H9 (cell line): Measurements from ENCODE around the gene SCN5A. TPM values are rescaled to one million over a fixed set of nuclear protein-coding genes. Genes with fewer than 3 reads are reported as not detected.
A peak's percentile ranks its signal among the peaks of the same experiment; 100 is the strongest.

ENCODE experiments used
- DNase-seq: peaks from one replicate; pipeline ENCODE4 v3.0.0-alpha.2; 2017
- H2AFZ ChIP-seq: one replicate; pipeline ENCODE4 v1.6.1; 2013; ENCODE audit warnings: mild to moderate bottlenecking, low read length, control low read depth, moderate library complexity
- H2AK5ac ChIP-seq: 2 replicates; pipeline ENCODE4 v1.6.1; 2013; ENCODE audit warnings: low read length, control low read depth, mixed read lengths; ENCODE audit not compliant: insufficient read length
- H2BK120ac ChIP-seq: one replicate; pipeline ENCODE4 v1.6.1; 2013; ENCODE audit warnings: low read depth, mild to moderate bottlenecking, low read length, control low read depth, inconsistent platforms; ENCODE audit not compliant: poor library complexity, severe bottlenecking
- H2BK12ac ChIP-seq: 2 replicates; pipeline ENCODE4 v1.6.1; 2013; ENCODE audit warnings: low read length, control low read depth, mixed read lengths, low read depth; ENCODE audit not compliant: insufficient read length
- H2BK15ac ChIP-seq: 2 replicates; pipeline ENCODE4 v1.6.1; 2013; ENCODE audit warnings: low read depth, low read length, control low read depth
- H2BK20ac ChIP-seq: one replicate; pipeline ENCODE4 v1.6.1; 2013; ENCODE audit warnings: low read depth, mild to moderate bottlenecking, low read length, control low read depth, inconsistent platforms; ENCODE audit not compliant: poor library complexity, severe bottlenecking
- H2BK5ac ChIP-seq: 2 replicates; pipeline ENCODE4 v1.6.1; 2013; ENCODE audit warnings: low read length, control low read depth, mixed read lengths; ENCODE audit not compliant: insufficient read length
- H3K14ac ChIP-seq: 2 replicates; pipeline ENCODE4 v1.6.1; 2013; ENCODE audit warnings: low read length, control low read depth; ENCODE audit not compliant: insufficient read depth
- H3K18ac ChIP-seq: 2 replicates; pipeline ENCODE4 v1.6.1; 2013; ENCODE audit warnings: low read depth, mild to moderate bottlenecking, mixed read lengths, low read length, control low read depth; ENCODE audit not compliant: insufficient read length
- H3K23ac ChIP-seq: 2 replicates; pipeline ENCODE4 v1.6.1; 2013; ENCODE audit warnings: low read length, control low read depth, mixed read lengths, low read depth; ENCODE audit not compliant: insufficient read length
- H3K23me2 ChIP-seq: 2 replicates; pipeline ENCODE4 v1.6.1; 2013; ENCODE audit warnings: low read depth, mild to moderate bottlenecking, mixed read lengths, low read length, control low read depth; ENCODE audit not compliant: insufficient read length, poor library complexity, severe bottlenecking
- H3K27ac ChIP-seq: 2 replicates; pipeline ENCODE4 v1.5.1; 2013; ENCODE audit warnings: low read length, control low read depth, mixed read lengths, low read depth; ENCODE audit not compliant: insufficient read length
- H3K27me3 ChIP-seq: 2 replicates; pipeline ENCODE4 v1.6.1; 2013; ENCODE audit warnings: low read length, control low read depth, inconsistent platforms; ENCODE audit not compliant: insufficient read depth
- H3K4ac ChIP-seq: 2 replicates; pipeline ENCODE4 v1.6.1; 2013; ENCODE audit warnings: low read depth, mild to moderate bottlenecking, control low read depth, inconsistent platforms, low read length, moderate library complexity
- H3K4me1 ChIP-seq: 2 replicates; pipeline ENCODE4 v1.6.1; 2013; ENCODE audit warnings: low read length, control low read depth, inconsistent platforms; ENCODE audit not compliant: insufficient read depth
- H3K4me2 ChIP-seq: 2 replicates; pipeline ENCODE4 v1.6.1; 2013; ENCODE audit warnings: low read length, control low read depth, mixed read lengths; ENCODE audit not compliant: insufficient read length, insufficient read depth
- H3K56ac ChIP-seq: 2 replicates; pipeline ENCODE4 v1.6.1; 2013; ENCODE audit warnings: low read depth, mild to moderate bottlenecking, mixed read lengths, low read length, control low read depth; ENCODE audit not compliant: insufficient read length
- H3K79me1 ChIP-seq: 2 replicates; pipeline ENCODE4 v1.6.1; 2013; ENCODE audit warnings: low read depth, mild to moderate bottlenecking, moderate library complexity, low read length, control low read depth, inconsistent platforms; ENCODE audit not compliant: insufficient read depth, poor library complexity, severe bottlenecking
- H3K79me2 ChIP-seq: 2 replicates; pipeline ENCODE4 v1.6.1; 2013; ENCODE audit warnings: low read length, control low read depth, inconsistent platforms; ENCODE audit not compliant: insufficient read depth
- H3K9ac ChIP-seq: 2 replicates; pipeline ENCODE4 v1.6.1; 2013; ENCODE audit warnings: low read length, control low read depth, mixed read lengths; ENCODE audit not compliant: insufficient read length; ENCODE audit errors: extremely low read depth
- H3K9me3 ChIP-seq: one replicate; pipeline ENCODE4 v1.6.1; 2013; ENCODE audit warnings: low read depth, low read length, inconsistent platforms; ENCODE audit not compliant: control insufficient read depth
- H3T11ph ChIP-seq: one replicate; pipeline ENCODE4 v1.6.1; 2013; ENCODE audit warnings: mild to moderate bottlenecking, low read length, control low read depth, inconsistent platforms
- H4K20me1 ChIP-seq: one replicate; pipeline ENCODE4 v1.6.1; 2013; ENCODE audit not compliant: control insufficient read depth, insufficient read length, insufficient read depth
- H4K5ac ChIP-seq: 2 replicates; pipeline ENCODE4 v1.6.1; 2013; ENCODE audit warnings: low read depth, mild to moderate bottlenecking, mixed read lengths, low read length, control low read depth; ENCODE audit not compliant: insufficient read length
- H4K8ac ChIP-seq: replicated peaks from 2 replicates; pipeline ENCODE4 v1.6.1; 2013; ENCODE audit warnings: low read length, control low read depth, mixed read lengths, low read depth; ENCODE audit not compliant: insufficient read length
- H4K91ac ChIP-seq: 2 replicates; pipeline ENCODE4 v1.6.1; 2013; ENCODE audit warnings: low read depth, mild to moderate bottlenecking, moderate library complexity, mixed read lengths, low read length, control low read depth; ENCODE audit not compliant: insufficient read length
- H3K27ac Mint-ChIP-seq, 3 experiments: 2 replicates in 2 of 3; 3 replicates in 1 of 3; pipeline ENCODE4 v1.8.0; 2020 to 2021; ENCODE audit warnings: mixed read lengths in 3 of 3, mild to moderate bottlenecking in 1 of 3, moderate library complexity in 1 of 3
- H3K27me3 Mint-ChIP-seq: 2 replicates; pipeline ENCODE4 v1.8.0; 2021; ENCODE audit warnings: low read depth, mild to moderate bottlenecking, moderate library complexity, mixed read lengths
- H3K36me3 Mint-ChIP-seq, 3 experiments: 2 replicates in 2 of 3; 3 replicates in 1 of 3; pipeline ENCODE4 v1.8.0; 2020 to 2021; ENCODE audit warnings: low read depth in 3 of 3, mixed read lengths in 3 of 3; ENCODE audit not compliant: insufficient read depth in 1 of 3
- H3K4me1 Mint-ChIP-seq, 2 experiments: 2 replicates each; pipeline ENCODE4 v1.8.0; 2020; ENCODE audit warnings: mixed read lengths in 2 of 2
- H3K4me3 Mint-ChIP-seq, 2 experiments: 2 replicates in 1 of 2; 3 replicates in 1 of 2; pipeline ENCODE4 v1.8.0; 2020 to 2021; ENCODE audit warnings: mild to moderate bottlenecking in 2 of 2, mixed read lengths in 2 of 2, moderate library complexity in 1 of 2
- H3K9me3 Mint-ChIP-seq, 2 experiments: 2 replicates in 1 of 2; 3 replicates in 1 of 2; pipeline ENCODE4 v1.8.0; 2020; ENCODE audit warnings: mild to moderate bottlenecking in 2 of 2, mixed read lengths in 2 of 2, moderate library complexity in 1 of 2
- CTCF ChIP-seq: fragments of 200-600 bp; sonication (generic); conservative IDR thresholded peaks from 3 replicates; pipeline ENCODE4 v1.8.0; 2021; ENCODE audit warnings: antibody characterized with exemption, mild to moderate bottlenecking
- WGBS: extraction: QIAGEN DNeasy Blood & Tissue Kit; methylation state at CpG from one replicate; pipeline ENCODE4 v1.1.7; 2013; ENCODE audit warnings: missing lambda C conversion rate, low lambda C conversion rate, mixed read lengths; ENCODE audit not compliant: insufficient read length; ENCODE audit errors: extremely low coverage; 5-methylcytosine and 5-hydroxymethylcytosine counted together
- total RNA-seq: library from RNA; stranded (reverse); gene quantifications from 2 replicates; pipeline ENCODE4 v1.2.1, GENCODE V29; 2021

Gene SCN5A
- total RNA-seq, 1 experiment from 2014 or later: 6.5 TPM

- Histone ChIP-seq H3K56ac (no peak overlapping the region), H2AK5ac (no peak overlapping the region), H3K9ac (no peak overlapping the region), H4K20me1 (no peaks in the 10 kb centered on the region), H2BK120ac (no peak overlapping the region), H2BK5ac (no peak overlapping the region), H3K79me1 (no peaks in the 10 kb centered on the region), H3K4me2 (no peak overlapping the region), H2AFZ (no peak overlapping the region), H4K5ac (no peak overlapping the region), H3K4ac (no peak overlapping the region), H3K9me3 (no peaks in the 10 kb centered on the region), H3K18ac (no peak overlapping the region), H3K4me1 (no peaks in the 10 kb centered on the region), H3K23ac (no peak overlapping the region), H2BK20ac (no peak overlapping the region), H4K91ac (no peak overlapping the region), H3K27me3 (no peaks in the 10 kb centered on the region), H3T11ph (no peak overlapping the region), H4K8ac (no peak overlapping the region), H3K27ac (no peak overlapping the region), H3K23me2 (no peaks in the 10 kb centered on the region), H3K14ac (no peak overlapping the region), H3K79me2 (no peaks in the 10 kb centered on the region), H2BK12ac (no peak overlapping the region), H2BK15ac (no peak overlapping the region)
- Mint-ChIP-seq H3K27me3 (no peaks in the 10 kb centered on the region; the same call in 1 of the 2 replicates), H3K27ac (0 out of 7 replicates have a peak overlapping the region, but pooled peaks of 1 of the 3 experiments have one; percentile 11), H3K4me1 (peaks cover 12 to 18% of the 10 kb centered on the region in 2 experiments), H3K4me3 (no peak overlapping the region), H3K36me3 (peaks cover 10 to 28% (median 23%) of the 10 kb centered on the region in 3 experiments; a peak in 5 of 7 replicates), H3K9me3 (peaks cover 0 to 4% of the 10 kb centered on the region in 2 experiments; a peak in 4 of 5 replicates)
- WGBS: no CpG with 5 or more reads among the region's 2 CpGs
- DNase-seq: no peak
- no peak for TF ChIP-seq CTCF
Observed at GRCh38 chr3:38599886-38600285, 49.6 kb downstream of the SCN5A start.
